Fibroblast of pulmonary artery (primary cell): ENCODE results near the gene SLC7A6.

ENCODE experiments used
- DNase-seq: peaks from one replicate; pipeline ENCODE4 v3.0.0-alpha.2; 2010; ENCODE audit warnings: low read depth
- H3K4me3 ChIP-seq: replicated peaks from 2 replicates; pipeline ENCODE4 v1.5.1; 2011; ENCODE audit warnings: low read depth, mild to moderate bottlenecking, control low read depth, low read length, moderate library complexity
- TF ChIP-seq, protein P1 (sequence below): IDR thresholded peaks from 2 replicates; pipeline ENCODE4 v1.5.1; 2011; ENCODE audit warnings: mild to moderate bottlenecking, control low read depth, low read length, inconsistent platforms; ENCODE audit errors: missing control alignments

Gene SLC7A6

GRCh38 chr16:68264128-68265077 lies at the start of gene SLC7A6:
Gene SLC7A6, plus strand, starts transcription at chr16:68264526. Its CDS starts 10,201 bp downstream, at chr16:68274727.
- peak within 1 kb of the TSS; percentile 89 for H3K4me3 ChIP-seq
- DNase-seq, result peak; percentile 68
- TF ChIP-seq, protein P1, sequence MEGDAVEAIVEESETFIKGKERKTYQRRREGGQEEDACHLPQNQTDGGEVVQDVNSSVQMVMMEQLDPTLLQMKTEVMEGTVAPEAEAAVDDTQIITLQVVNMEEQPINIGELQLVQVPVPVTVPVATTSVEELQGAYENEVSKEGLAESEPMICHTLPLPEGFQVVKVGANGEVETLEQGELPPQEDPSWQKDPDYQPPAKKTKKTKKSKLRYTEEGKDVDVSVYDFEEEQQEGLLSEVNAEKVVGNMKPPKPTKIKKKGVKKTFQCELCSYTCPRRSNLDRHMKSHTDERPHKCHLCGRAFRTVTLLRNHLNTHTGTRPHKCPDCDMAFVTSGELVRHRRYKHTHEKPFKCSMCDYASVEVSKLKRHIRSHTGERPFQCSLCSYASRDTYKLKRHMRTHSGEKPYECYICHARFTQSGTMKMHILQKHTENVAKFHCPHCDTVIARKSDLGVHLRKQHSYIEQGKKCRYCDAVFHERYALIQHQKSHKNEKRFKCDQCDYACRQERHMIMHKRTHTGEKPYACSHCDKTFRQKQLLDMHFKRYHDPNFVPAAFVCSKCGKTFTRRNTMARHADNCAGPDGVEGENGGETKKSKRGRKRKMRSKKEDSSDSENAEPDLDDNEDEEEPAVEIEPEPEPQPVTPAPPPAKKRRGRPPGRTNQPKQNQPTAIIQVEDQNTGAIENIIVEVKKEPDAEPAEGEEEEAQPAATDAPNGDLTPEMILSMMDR, result peak; percentile 61

GRCh38 chr16:68214726-68215125 lies 49.6 kb upstream of the SLC7A6 start:
- H3K4me3 ChIP-seq, result no peak overlapping the region
- TF ChIP-seq, protein P1, result no peak
- no peak for DNase-seq

DNA sequence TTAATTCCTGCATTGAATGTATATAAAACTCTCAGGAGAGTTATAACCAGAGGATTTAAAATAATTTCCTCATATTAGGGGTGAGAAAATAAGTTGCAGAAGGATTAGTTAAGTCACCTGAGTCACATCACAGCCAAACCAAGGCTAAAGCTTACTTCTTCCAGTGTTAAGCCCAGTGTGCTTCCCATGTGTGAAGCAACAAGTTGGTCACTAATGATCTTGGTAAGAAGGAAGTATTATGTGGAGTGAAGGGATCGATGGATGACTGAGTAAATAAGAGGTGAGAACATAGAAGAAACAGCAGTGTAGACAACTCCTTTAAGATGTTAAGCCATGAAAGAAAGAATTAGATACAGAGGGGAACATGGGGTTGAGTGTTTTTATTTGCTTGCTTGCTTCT lies 49.0 kb upstream of the SLC7A6 start:
- DNase-seq, result no peak
- H3K4me3 ChIP-seq, result no peak overlapping the region
- TF ChIP-seq, protein P1, result no peak

GRCh38 chr16:68216240-68216639 lies 48.1 kb upstream of the SLC7A6 start:
- TF ChIP-seq, protein P1, result no peak
- no peak for DNase-seq
- H3K4me3 ChIP-seq, result no peak overlapping the region

DNA sequence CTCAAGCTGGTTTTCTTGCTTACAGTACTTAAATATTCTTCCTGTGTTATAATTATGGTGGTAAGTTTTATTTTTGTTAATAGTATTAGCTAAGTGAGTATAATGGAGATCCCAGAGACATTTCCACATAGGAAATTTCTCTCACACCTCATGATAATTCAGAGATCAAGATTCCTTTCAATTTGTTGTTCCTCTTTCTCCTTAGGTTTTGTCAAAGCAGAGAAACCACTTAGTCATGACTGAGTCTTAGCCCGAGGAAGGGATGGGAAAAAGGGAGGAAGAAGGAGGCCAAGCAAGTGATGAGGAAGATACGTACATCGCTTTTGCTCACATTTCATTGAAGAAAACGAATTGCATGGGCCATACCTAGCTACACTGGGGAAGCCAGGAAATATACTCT lies 46.8 kb upstream of the SLC7A6 start:
- DNase-seq, result no peak
- TF ChIP-seq, protein P1, result no peak

GRCh38 chr16:68219725-68220351 lies 44.5 kb upstream of the SLC7A6 start:
- DNase-seq, result no peak
- no peak overlapping the region for H3K4me3 ChIP-seq
- TF ChIP-seq, protein P1, result no peak

More for the DNA sequence above, 46.8 kb upstream of the SLC7A6 start:
- no peak overlapping the region for H3K4me3 ChIP-seq
